Keratinocyte (primary cell): ENCODE data around the gene AGRN.

Experiments used
- CTCF ChIP-seq, 3 experiments: IDR thresholded peaks in 1 of 3; conservative IDR thresholded peaks in 1 of 3; optimal IDR thresholded peaks in 1 of 3; 2 replicates in 2 of 3; 3 replicates in 1 of 3; pipeline versions ENCODE3 to v1.5.1; 2011; ENCODE audit warnings: low read length in 3 of 3, mild to moderate bottlenecking in 3 of 3, moderate library complexity in 2 of 3, control low read depth in 1 of 3, inconsistent platforms in 1 of 3; ENCODE audit not compliant: insufficient read depth in 2 of 3; ENCODE audit errors: extremely low read depth in 1 of 3
- EZH2 ChIP-seq: IDR thresholded peaks from one replicate; pipeline ENCODE4 v1.6.1; 2012; ENCODE audit warnings: inconsistent platforms, mild to moderate bottlenecking, low read length, moderate library complexity

DNA sequence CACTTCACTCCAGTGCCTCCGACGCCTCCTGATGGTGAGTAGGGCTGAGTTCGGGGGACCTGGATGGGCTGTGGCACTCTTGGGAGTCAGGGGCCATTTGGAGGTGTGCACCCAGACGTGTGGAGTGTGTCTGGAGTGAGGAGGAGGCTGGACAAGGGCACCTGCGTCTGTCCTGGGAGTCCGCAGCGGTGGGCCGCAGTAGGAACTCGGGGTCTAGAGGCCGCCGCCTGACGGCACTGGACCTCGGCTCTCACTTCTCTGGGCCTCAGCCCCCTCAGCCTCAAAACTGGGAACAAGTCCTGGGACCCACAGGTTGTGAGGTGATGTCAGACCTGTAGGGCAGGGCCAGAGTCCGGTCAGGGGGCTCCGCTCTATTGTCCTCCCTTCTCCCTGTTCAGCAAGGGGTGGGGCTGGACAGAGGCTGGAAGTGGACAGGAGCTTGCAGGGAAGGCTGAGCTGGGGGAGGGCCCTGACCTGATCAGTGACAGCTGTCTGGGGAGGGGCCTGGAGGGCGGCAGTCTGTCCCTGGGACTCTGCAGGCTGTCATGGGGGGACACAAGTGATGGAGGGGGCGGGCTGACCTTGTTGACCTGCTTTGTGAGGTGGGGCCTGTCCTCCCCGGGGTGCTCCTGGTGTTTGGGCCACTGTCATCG is 15.5 kb downstream of the AGRN start:
- TF ChIP-seq CTCF (optimal IDR thresholded peaks at IDR 0.05 in 1 of 3, IDR thresholded peaks at IDR 0.05 in 1 of 3, conservative IDR thresholded peaks at IDR 0.05 in 1 of 3; ENCODE audit: extremely low read depth in 1 of 3, insufficient read depth in 2 of 3, low read length in 3 of 3) (no peak), EZH2 (no peak)
